ENCODE data around the gene KCNS1.

GRCh38 chr20:45044084-45044573 is 56.8 kb downstream of the KCNS1 start:
- TF ChIP-seq POLR2AphosphoS5 (IDR thresholded peaks at IDR 0.05; ENCODE audit: low read depth, low read length) (no peak), EZH2 (IDR thresholded peaks at IDR 0.05; ENCODE audit: low read depth, low read length, severe bottlenecking) (no peak), POLR2A (IDR thresholded peaks at IDR 0.05; ENCODE audit: control extremely low read depth in 1 of 2, low read depth in 2 of 2, low read length in 2 of 2) (no peak), TAF1 (IDR thresholded peaks at IDR 0.05; ENCODE audit: low read depth, low read length) (no peak)
